ENCODE results near the gene PLEKHG5.

DNA sequence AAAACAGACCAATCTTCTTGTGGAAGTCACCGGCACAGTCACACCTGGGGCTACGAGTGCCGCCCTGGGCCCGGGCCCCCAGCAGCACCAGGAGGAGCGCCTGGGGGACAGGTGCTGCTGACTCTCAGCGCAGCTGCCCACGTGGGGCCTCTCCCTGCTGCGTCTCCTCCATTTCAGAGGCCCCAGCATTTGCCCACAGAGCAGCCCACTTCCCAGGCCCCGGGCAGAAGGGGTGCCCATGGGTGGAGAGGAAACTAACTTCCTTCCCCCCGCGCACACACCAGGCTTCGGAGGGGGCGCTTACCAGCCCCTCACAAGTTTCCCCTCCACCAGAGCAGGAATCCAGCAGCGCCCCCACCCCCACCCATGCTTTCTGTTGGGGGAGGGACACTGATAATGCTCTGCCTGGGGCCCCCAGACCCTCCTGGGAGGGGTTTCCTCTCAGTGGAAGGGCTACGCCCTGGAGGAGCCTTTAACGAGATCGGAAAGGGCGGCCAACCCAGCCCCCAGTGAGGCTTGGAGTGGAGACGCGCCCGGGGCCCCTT lies 25.9 kb downstream of the PLEKHG5 start:
- TF ChIP-seq CTCF (IDR thresholded peaks at IDR 0.05) (no peak), POLR2A (IDR thresholded peaks at IDR 0.05) (no peak)

All from lower leg skin (tissue), 3 donors.